GM06990 (cell line): Measurements from ENCODE around the gene SRGAP3.
A peak's percentile ranks its signal among the peaks of the same experiment; 100 is the strongest.

Experiments used
- DNase-seq: peaks from one replicate; pipeline ENCODE4 v3.0.0-alpha.2; 2011; ENCODE audit not compliant: insufficient read length; ENCODE audit errors: extremely low read depth
- H3K27me3 ChIP-seq: replicated peaks from 2 replicates; pipeline ENCODE4 v1.6.0; 2011; ENCODE audit warnings: low read length; ENCODE audit not compliant: control insufficient read depth, insufficient read depth
- H3K36me3 ChIP-seq: 2 replicates; pipeline ENCODE4 v1.5.1; 2011; ENCODE audit warnings: low read length; ENCODE audit not compliant: control insufficient read depth, insufficient read depth
- H3K4me3 ChIP-seq: replicated peaks from 2 replicates; pipeline ENCODE4 v1.5.1; 2011; ENCODE audit warnings: low read depth, mild to moderate bottlenecking, control low read depth, low read length
- TF ChIP-seq, protein P1 (sequence below): IDR thresholded peaks from 2 replicates; pipeline ENCODE4 v1.5.1; 2011; ENCODE audit warnings: low read length, control low read depth, mild to moderate bottlenecking, inconsistent platforms; ENCODE audit not compliant: insufficient read depth, poor library complexity, severe bottlenecking

The SRGAP3 gene

GRCh38 chr3:9169956-9170850 is 79.2 kb downstream of the SRGAP3 start:
- Histone ChIP-seq H3K27me3 (no peaks in the 10 kb centered on the region), H3K4me3 (no peak overlapping the region), H3K36me3 (no peaks in the 10 kb centered on the region)
- no peak for DNase-seq
- TF ChIP-seq, protein P1, sequence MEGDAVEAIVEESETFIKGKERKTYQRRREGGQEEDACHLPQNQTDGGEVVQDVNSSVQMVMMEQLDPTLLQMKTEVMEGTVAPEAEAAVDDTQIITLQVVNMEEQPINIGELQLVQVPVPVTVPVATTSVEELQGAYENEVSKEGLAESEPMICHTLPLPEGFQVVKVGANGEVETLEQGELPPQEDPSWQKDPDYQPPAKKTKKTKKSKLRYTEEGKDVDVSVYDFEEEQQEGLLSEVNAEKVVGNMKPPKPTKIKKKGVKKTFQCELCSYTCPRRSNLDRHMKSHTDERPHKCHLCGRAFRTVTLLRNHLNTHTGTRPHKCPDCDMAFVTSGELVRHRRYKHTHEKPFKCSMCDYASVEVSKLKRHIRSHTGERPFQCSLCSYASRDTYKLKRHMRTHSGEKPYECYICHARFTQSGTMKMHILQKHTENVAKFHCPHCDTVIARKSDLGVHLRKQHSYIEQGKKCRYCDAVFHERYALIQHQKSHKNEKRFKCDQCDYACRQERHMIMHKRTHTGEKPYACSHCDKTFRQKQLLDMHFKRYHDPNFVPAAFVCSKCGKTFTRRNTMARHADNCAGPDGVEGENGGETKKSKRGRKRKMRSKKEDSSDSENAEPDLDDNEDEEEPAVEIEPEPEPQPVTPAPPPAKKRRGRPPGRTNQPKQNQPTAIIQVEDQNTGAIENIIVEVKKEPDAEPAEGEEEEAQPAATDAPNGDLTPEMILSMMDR: no peak

DNA sequence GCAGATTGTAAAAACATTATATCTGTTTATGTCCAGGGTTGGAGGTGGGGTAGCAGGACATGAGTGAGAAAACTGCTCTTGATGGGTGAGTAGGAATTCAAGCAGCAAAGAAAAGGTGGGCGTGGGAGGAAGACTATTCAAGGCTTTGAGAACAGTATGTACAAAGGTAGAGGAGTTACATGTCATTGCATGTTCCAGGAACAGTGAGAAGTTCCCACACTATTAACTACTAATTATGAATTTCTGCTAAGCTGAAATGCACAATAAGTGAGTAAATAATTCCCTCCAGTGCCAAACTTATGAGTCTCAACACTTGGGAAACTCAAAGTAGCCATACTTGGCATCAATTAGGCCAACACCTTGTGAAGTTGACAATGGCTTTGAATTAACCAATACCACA is 80.1 kb downstream of the SRGAP3 start:
- Histone ChIP-seq H3K36me3 (no peaks in the 10 kb centered on the region), H3K27me3 (no peaks in the 10 kb centered on the region), H3K4me3 (no peak overlapping the region)
- TF ChIP-seq, protein P1: no peak
- DNase-seq: no peak

- Histone ChIP-seq H3K27me3 (no peaks in the 10 kb centered on the region), H3K36me3 (no peaks in the 10 kb centered on the region), H3K4me3 (no peak overlapping the region)
- DNase-seq: peak; percentile 71
- TF ChIP-seq, protein P1: no peak
Measured at GRCh38 chr3:9168241-9168741, 81.2 kb downstream of the SRGAP3 start.

GRCh38 chr3:9167222-9167621 is 82.2 kb downstream of the SRGAP3 start:
- Histone ChIP-seq H3K4me3 (no peak overlapping the region), H3K27me3 (no peaks in the 10 kb centered on the region), H3K36me3 (no peaks in the 10 kb centered on the region)
- DNase-seq: no peak
- TF ChIP-seq, protein P1: no peak

DNA sequence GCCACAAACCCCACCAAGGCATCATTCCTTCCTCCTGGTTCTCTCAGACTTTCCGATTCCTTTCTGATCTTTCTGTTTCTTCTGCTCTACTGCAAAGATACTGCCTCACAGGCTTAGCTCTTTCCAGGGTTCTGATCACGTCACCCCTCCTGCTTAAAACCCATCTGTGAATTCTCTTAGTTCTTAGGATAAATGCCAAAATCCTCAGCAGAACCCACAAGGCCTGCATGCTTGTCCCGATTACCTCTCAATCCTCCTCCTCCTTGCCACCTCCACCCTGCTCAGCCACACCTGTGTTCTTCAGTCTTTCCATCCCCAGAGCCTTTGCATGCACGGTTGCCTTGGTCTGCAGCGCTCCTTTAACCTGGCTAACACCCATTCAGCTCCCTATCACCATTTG is 84.0 kb downstream of the SRGAP3 start:
- Histone ChIP-seq H3K27me3 (no peaks in the 10 kb centered on the region), H3K36me3 (no peaks in the 10 kb centered on the region), H3K4me3 (no peak overlapping the region)
- TF ChIP-seq, protein P1: no peak
- DNase-seq: no peak
